Measurements from ENCODE around the gene CREBRF.

DNA sequence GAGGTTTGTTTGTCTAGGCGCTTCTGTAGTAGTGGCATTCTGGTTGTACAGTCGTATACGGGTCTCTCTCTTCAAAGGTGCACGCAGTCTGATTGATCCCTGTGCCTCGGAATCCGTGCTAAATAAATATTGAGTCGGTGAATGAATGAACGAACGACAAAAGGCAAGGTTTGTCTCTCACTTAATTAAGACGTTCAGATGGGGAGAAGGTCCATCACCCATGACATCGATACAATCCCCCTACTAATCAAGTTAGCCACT is 500 bp upstream of the CREBRF start:
- TF ChIP-seq POLR2A (IDR thresholded peaks at IDR 0.05) = no peak
- TF ChIP-seq POLR2AphosphoS5 (IDR thresholded peaks at IDR 0.05) = no peak
